ENCODE measurements around the gene TTC28.
"Not testable (repeated sequence)": the region's sequence is repeated elsewhere in the genome, so short reads cannot be mapped to it uniquely, and the experiment has no call there.

DNA sequence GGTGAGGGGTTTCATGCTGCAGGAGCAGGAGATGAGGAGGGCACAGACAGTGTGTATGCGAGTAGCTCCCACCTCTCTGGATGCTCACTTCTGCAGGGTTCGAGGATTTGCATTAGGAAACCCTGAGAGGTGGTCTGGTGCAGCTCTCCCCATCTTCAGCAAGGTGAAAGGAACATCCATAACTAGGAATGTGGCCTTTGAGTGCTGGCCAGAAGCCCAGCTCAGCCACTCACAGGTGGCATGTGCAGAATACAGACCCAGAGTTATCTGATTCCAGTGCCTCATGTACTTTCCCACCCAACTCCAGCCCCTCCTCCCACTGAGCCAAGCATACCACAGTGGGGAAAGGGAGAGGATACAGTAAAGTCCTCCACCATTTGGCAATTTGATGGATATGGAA is 10.2 kb upstream of the TTC28 start:
- TF ChIP-seq, protein P1, sequence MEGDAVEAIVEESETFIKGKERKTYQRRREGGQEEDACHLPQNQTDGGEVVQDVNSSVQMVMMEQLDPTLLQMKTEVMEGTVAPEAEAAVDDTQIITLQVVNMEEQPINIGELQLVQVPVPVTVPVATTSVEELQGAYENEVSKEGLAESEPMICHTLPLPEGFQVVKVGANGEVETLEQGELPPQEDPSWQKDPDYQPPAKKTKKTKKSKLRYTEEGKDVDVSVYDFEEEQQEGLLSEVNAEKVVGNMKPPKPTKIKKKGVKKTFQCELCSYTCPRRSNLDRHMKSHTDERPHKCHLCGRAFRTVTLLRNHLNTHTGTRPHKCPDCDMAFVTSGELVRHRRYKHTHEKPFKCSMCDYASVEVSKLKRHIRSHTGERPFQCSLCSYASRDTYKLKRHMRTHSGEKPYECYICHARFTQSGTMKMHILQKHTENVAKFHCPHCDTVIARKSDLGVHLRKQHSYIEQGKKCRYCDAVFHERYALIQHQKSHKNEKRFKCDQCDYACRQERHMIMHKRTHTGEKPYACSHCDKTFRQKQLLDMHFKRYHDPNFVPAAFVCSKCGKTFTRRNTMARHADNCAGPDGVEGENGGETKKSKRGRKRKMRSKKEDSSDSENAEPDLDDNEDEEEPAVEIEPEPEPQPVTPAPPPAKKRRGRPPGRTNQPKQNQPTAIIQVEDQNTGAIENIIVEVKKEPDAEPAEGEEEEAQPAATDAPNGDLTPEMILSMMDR (conservative IDR thresholded peaks at IDR 0.05 in 1 of 2, IDR thresholded peaks at IDR 0.05 in 1 of 2; ENCODE audit: low read depth in 1 of 2, low read length in 2 of 2) = not testable (repeated sequence)
- TF ChIP-seq EZH2 (IDR thresholded peaks at IDR 0.05; ENCODE audit: low read length, missing control alignments) = not testable (repeated sequence)
